ENCODE measurements around the gene AURKB.

The AURKB gene

GRCh38 chr17:8161289-8162232, 48.8 kb downstream of the AURKB start:
- DNase-seq (ENCODE audit: low spot score): no peak

- no peak for DNase-seq (ENCODE audit: low spot score)
These were observed 49.6 kb downstream of the AURKB start for GRCh38 chr17:8160741-8161221.

DNA sequence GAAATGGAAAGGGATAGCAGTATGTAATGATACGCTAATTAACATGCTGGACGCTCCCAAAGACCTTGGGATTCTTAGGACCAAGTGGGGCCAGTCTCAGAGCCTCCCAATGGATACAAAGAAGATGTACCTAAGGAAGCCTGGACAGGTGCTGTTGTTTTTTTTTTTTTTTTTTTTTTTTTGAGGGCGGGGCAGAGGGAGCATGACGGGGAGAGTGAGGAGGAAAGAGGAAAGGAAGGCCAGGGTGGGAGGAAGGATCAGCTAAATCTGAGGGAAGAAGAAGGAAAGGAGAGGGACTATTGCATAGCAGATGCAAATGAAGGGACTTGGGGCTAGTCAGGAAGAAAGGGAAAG, 50.2 kb downstream of the AURKB start:
- no peak for DNase-seq (ENCODE audit: low spot score)

DNA sequence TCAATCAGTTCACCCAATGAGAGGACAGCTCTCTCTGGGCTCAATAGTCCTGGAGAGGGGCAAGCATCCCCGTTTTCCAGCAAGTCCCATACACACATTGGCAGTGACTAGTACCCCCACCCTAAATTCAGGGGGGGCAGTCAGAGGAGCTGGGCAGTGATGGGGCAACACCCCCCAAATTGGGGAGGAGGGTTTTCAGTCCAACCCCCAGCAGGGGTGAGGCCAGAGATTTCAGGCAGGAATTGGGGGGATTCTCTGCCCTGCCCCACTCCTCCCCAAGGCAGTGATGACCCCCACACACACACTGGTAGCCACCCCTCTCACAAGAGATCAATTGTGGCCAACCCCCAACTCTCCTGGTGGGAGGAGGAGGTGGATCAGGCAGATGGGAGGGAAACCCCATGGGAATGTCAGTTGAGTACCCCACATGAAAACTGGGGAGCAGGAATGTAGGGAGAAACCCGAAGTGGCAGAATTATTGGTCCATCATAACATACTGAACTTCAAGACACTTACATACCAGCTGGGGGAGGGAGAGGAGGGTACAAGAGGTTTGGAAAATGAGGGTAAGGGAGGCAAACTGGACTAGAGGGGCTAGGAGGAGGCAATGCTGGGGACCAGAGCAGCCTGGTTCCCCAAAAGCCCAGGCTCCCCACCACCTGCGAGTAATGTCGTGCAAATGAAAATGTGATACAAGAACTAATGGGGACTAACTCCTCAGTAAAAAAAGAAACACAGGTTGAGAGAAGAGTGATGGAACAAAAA, 50.7 kb downstream of the AURKB start:
- no peak for DNase-seq (ENCODE audit: low spot score)

DNA sequence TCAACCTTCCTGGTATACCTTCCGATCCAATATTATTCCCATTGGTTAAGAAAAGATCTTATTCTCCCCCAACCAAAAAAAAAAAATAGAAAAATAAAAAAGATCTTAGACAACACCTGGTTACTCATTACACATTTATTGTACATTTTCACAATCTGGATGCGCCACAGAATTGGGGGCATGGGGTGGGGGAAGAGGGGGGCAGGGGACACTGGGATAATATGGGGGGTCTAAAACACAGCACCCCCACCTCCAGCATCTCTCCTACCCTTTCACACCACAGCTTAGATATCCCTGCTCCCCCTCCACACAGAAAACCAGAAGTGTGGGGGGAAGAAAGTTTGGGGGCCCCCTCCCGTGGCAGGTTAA, 51.4 kb downstream of the AURKB start:
- no peak for DNase-seq (ENCODE audit: low spot score)

GRCh38 chr17:8158267-8159031, 51.9 kb downstream of the AURKB start:
- DNase-seq (ENCODE audit: low spot score): peak; percentile 88

DNA sequence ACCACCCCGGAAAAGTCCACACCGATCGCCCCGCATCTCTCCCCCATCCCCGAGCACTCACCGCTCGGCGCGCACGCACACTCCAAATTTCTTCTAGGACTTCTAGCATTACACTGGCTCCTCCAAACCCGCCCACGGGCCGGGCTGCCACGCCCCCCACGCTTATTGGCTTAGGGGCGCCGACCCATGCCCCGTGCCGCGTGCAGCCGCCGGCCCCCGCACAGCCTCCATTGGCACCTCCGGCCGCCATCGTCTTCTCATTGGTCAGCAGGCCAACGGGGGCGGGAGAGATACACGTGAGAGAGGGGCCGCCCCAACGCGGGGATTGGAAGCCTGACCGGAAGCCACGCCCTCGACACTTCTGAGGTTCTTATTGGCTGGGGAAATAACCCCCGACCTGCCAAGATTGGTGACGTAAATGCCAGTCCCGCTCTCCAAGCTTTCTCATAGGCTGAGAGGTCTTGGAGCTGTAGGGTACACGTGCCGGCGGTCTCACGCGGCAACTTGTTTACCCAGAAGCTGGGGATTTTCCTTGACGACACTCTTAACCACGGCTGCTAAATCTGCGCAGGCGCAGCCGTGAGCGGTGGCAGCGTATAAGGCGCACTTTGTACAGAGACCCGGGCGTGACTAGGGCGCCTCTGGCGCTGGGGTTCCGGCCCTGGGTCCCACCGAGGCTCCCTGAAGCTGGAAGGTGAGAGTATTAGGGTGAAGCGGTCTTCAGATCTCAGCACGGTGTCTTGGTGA, 54.0 kb downstream of the AURKB start:
- peak; percentile 100 for DNase-seq (ENCODE audit: low spot score)

- DNase-seq (ENCODE audit: low spot score): no peak
These were observed 54.5 kb downstream of the AURKB start for GRCh38 chr17:8155996-8156245.

DNA sequence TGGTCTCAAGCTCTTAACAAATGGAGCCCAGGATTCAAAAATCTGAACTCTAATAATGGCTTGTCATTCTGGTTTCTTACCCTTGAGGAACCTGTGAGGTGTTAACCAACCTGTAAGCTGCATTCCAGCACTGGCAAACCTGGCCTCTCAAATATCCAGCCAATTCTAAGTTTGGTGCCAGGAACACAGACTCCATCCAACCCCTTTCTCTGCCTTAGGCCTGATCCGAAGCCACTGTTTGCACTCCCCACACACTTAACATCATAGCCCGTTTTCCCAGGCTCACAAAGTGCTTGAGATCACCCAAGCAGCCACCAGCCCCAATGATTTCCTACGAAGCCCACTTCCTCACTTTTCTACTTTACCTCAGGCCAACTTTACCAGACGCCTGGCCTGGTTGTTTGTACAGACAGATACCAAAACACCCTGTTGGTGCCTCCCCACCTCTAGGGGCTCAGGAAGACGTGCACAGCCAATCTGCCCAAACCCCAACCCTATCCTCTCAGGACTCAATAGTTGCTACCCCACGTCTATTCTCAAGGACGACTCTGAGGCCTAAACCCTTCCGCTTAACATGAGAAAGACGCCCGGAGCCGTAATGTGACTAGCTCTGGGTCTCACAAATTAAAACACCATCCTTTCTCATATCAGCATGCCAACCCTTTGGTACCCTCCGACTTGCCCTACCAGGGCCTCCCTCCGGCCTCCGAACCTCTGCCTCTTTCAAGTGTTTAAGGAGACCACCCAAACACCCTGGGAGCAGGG, 55.0 kb downstream of the AURKB start:
- no peak for DNase-seq (ENCODE audit: low spot score)
